ENCODE data around the gene GPR84. TPM values are rescaled to one million over a fixed set of nuclear protein-coding genes. Genes with fewer than 3 reads are reported as not detected.
A peak's percentile ranks its signal among the peaks of the same experiment; 100 is the strongest.

Gene GPR84
- total RNA-seq: 1 to 10 TPM; 1.6 to 2.5 TPM
- long read RNA-seq, donor 1: 0 reads
- long read RNA-seq, donor 2, partial matches to known transcripts: 0 of 4 reads
- long read RNA-seq, donor 2, other reads (novel, unspliced or antisense): 0 of 4 reads

DNA sequence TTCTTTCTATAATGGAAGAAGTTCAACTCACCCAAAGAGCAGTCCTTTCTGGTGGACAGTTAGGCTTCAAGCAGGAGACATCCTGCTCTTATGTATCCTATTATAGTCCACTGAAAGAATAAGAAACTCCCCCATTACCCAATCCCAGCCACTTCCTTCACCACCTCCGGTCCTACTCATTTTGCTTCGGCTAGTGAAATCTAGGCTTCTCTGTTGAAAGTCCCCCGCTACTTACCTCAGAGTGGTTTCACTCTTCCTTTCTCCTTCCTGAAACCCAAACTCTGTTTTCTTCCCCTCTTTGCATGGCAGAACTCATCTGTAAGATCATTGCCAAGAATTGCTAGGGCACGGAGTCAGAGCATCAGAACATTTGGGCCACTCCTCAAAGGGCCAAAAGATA is at the start of gene GPR84:
GPR84 (minus strand) TSS at position 74 of the 400 bp plus-strand sequence. CDS start 635 bp downstream, outside the sequence.
- intact Hi-C loops (cut with DNase I): loop anchor here (10.0 kb wide), 3 partner anchors 70 to 140 kb away; no protein-coding TSS in a partner anchor

DNA sequence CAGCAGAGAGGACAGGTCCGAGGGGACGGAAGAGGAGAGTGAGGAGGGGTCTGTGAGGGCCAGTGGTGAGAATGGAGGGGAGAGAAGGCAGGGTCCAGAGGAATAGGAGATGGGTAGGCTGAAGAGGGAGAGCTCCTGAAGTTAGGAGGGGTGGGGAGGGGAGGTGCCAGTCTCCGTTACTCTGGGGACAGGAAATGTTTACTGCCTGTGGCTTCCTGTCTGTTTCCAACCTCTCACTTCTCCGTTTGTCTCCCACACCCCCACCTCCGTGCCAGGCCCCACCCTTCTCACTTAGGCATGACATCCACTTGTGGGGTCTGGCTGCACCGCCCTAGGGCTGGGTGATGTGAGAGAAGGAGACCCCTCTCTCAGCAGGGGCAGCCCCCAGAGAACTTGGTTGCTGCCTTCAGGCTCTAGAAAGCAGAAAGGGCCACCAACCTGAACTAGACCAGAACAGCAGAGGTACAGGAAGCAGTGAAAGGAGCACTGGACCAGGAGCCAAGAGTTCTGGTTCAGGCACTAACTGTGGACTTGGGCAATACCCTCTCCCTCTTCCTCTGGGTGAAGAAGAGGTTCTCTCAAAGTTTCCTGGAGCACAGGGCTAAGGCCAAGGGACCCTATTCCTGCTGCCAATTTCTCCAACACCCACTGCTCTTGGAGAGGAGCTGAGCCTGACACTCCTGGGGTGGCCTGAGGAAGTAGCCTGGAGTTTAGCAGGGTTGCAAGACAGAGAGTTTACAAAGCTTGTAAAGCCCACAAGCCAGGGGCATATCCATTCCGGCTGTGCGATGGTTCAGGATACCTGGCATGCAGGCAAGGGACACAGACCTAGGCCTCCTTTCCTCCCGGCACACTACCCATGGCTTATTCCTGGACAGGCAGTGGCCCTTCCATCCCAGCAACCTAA is 49.3 kb upstream of the GPR84 start:
- intact Hi-C loops (cut with DNase I): no loop called here
- peak; percentile 88 for DNase-seq (ENCODE audit: low spot score)

More for the DNA sequence above, at the start of gene GPR84:
- no peak for DNase-seq (ENCODE audit: low spot score)

DNA sequence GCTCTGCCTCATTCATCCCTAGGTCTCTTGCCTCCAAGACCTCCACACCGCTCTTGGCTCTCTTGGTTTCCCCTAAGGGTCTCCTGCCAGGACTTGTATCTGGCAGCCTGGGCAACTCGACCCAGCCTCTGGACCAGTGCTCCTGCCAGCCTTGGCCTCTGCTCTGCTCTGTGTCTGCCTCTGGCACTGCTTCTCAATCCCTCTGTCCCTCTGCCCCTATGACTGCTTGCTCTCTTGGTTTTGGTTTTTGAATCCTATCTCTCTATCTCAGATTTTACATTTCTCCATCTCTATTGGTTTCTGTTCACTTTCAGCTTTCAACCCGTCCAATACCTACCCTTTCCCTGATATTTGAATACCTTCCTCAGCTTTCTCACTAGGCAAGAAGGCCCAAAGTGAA is 48.5 kb upstream of the GPR84 start:
- DNase-seq (ENCODE audit: low spot score): peak; percentile 51
- intact Hi-C loops (cut with DNase I): no loop called here

DNA sequence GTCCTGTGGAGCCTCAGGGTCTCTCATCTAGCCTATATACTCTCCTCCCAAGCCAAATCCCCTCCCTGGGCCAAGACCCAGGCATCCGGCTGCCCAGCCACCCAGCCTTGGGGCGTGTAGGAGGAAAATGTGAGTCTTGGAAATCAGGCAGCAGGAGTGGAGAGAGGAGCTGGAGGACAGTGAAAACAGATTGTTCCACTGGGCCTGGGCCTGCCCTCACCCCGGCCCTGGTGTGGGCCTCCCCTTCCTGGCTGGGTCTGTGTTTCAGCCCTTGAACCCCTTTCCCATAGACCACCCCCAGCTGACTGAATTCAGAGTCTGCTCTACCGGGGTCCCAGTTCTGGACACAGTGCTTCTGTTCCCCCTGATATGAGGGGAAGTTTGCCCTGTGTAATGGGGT is 48.1 kb upstream of the GPR84 start:
- DNase-seq (ENCODE audit: low spot score): peak; percentile 76
- intact Hi-C loops (cut with DNase I): no loop called here

DNA sequence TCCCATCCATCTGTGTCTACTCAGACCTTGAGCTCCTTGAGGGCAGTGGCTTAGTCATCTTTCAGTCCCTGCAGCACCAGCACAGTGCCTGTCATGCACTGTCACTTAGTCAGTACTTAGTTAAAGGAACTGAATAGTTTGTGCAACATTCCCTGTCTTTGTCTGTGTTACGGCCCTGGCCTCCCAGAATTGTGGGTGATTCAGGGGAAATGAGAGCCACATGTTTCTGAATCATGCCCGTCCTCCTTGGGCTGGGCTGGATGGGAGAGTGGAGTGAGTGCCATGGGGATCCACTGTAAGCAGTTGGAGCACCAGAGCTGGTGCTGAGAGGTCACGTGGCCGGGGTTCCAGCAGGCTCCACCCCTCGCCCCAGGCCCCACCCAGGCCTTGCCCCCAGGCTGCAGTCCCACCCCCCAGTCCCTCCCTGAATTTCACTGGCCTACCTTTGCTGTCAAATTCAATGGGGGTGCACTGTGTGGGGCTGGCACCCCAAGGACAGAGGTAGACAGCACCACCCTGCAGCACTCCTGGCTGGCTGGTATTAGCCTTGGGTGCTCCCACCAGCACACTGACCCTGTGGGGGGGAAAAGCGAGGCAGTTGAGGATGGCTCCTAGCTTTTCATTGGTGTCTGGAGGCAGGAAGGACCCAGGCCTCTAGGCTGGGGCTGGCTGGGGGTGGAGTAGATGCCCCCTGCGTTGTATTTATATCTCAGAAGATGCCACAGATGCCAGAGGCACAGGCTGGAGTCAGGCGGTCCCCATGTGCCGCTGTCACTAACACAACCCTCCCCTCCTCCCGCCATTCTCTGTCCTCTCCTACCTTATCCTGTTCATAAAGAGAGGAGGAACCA is 47.3 kb upstream of the GPR84 start:
- intact Hi-C loops (cut with DNase I): no loop called here
- peak; percentile 94 for DNase-seq (ENCODE audit: low spot score)

DNA sequence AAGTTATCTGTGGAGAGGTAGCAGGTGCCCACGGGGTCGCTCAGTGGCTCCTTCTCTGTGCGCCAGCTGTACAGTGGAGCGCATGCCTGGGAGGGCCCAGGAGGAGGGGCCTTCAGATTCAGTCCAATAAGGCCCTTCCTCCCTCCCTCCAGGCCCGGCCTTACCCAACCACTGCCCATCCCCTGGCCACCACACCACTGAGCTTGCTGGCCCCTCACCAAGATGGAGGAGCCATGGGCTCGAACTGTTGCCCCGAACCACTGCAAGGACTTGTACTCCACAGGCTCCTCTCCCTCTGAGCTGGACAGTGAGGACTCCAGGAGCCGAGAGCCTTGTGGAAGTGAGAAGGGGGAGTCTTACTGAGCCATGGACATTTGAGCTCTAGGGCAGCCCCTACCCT is 45.0 kb upstream of the GPR84 start:
- intact Hi-C loops (cut with DNase I): no loop called here
- DNase-seq (ENCODE audit: low spot score): no peak

DNA sequence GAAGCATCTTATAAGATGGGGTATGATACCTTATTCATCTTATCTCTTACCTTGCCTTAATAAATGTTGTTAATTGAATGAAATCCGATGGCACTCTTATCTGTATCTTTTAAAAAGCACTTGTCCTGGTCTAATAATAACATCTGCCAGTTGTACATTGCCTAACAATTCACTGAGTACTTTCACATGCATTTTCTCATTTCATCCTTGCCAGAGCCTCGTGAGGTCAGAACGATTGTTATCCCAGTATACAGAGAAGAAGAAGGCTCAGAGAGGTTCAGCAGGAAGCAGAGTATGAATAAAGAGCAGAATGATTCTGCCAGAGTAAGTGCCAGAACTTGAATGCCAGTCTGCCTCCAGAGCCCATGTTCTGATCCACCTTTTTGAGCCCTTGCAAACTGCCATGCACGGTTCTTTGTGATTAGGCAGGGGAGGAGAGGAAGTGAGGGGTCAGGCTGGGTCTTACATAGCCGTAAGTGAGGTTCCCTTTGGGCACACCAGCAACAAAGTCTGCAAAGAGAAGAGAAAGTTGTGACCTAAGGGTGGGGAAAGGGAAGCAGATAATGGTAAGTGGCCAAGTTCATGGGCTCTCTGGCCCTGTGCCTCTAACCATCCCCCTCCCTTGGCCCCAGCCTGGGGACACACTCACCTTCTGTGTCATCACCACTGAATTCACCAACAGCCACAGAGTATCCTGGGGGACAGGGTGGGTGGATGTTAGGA is 43.1 kb upstream of the GPR84 start:
- no peak for DNase-seq (ENCODE audit: low spot score)
- intact Hi-C loops (cut with DNase I): no loop called here

DNA sequence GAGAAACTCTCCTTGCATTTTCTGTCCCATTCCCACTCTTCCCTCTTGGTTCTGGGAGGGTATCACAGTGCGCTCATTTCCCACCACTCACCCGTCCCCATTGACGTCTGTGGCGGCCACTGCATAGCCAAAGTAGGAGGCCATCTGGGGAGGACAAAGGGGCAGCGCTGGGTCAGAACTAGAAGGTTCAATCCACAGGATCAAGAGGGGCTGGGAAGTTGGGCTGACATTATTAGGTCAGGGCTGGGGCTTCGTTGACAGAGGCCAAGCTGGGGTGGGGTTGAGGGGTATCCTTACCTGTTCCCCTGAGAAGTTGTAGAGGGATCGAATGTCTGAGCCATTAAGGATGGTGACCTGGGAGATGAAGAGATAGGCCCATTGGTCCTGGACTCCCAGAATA is 41.3 kb upstream of the GPR84 start:
- intact Hi-C loops (cut with DNase I): no loop called here
- DNase-seq (ENCODE audit: low spot score): no peak

DNA sequence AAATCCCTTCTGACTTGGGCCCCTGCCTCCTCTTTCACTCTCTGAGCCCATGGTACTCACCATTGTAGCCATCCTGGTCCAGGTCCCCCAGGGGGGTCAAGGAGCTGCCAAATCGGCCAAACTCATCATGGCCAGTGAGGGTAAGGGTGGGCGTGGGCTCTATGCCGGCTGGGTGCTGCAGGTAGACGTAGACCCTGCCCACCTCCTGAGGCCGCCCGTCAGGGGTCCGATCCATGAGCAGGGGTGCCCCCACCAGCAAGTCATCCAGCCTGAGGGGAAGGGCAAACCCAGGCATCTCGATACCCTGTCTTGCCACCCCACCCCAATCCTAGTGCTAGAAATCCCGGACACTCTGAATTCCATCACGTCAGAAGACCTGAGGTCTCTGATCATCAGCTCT is 40.8 kb upstream of the GPR84 start:
- intact Hi-C loops (cut with DNase I): no loop called here
- no peak for DNase-seq (ENCODE audit: low spot score)

DNA sequence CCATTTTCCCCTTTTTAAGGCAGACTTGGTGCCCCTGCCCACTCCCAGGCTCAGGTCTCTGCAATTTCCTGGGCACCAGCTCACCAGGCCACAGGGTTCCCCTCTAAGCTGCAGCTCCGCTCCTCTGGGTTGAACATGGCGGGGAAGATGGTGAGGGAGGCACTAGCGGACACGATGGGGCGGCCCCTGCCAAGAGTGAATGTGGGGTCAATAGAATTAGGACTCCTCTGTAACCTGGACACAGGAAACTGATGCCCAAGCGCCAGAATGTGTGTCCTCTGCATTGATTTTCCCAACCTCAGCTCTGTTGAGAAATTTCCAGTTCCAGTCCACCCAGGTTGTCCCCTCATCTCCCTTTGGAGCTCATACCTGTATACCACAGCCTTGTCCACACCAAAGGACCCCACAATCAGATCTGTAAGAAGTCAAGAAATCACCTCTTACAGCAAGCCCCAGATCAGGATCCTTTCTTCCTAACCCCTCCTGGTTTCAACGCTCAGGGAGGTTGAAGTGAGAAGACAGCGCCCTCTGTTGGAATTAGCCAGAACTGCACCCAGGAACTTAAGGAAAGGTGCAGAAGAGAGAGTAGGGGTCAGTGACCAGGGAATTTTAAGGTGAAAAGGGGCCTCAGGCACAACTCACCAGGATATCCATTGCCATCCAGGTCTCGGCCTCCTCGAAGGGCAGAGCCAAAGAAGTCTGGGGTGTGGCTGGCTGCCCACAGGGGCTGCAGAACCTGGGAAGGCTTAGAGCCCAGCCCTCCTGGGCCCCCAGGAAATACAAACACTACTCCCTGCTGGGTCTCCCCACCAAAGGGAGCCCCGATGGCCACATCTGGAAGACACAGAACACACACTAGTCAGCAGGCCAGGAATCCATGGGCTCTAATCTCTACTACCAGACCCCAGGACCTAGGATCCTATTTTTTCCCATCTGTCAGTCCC is 40.0 kb upstream of the GPR84 start:
- no peak for DNase-seq (ENCODE audit: low spot score)

DNA sequence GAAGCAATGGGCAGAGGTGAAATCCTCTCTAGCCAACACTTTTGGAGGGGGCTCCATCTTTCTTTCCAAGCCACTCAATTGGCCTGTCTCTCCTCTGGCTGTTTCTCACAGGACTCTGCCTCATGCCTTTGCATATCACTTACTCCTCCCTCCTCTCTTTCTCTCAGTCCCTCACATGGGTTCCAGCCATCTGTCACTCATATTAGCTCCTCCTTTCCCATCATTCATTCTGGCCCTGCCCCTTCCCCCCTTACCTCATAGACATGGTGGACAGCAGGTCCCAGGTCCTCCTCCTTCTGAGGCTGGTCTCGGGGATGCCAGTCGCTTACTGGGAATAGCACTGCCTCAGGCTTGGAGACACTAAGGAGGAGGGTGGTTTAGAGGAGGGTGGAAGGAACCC is 36.8 kb upstream of the GPR84 start:
- intact Hi-C loops (cut with DNase I): loop anchor here in 1 of 2 donors (5.0 kb wide), 1 partner anchor 36 kb away; no protein-coding TSS in a partner anchor
- no peak for DNase-seq (ENCODE audit: low spot score)

More for the DNA sequence above, 40.0 kb upstream of the GPR84 start:
- intact Hi-C loops (cut with DNase I): loop anchor here in 1 of 2 donors (5.0 kb wide), 1 partner anchor 33 kb away; no protein-coding TSS in a partner anchor

DNA sequence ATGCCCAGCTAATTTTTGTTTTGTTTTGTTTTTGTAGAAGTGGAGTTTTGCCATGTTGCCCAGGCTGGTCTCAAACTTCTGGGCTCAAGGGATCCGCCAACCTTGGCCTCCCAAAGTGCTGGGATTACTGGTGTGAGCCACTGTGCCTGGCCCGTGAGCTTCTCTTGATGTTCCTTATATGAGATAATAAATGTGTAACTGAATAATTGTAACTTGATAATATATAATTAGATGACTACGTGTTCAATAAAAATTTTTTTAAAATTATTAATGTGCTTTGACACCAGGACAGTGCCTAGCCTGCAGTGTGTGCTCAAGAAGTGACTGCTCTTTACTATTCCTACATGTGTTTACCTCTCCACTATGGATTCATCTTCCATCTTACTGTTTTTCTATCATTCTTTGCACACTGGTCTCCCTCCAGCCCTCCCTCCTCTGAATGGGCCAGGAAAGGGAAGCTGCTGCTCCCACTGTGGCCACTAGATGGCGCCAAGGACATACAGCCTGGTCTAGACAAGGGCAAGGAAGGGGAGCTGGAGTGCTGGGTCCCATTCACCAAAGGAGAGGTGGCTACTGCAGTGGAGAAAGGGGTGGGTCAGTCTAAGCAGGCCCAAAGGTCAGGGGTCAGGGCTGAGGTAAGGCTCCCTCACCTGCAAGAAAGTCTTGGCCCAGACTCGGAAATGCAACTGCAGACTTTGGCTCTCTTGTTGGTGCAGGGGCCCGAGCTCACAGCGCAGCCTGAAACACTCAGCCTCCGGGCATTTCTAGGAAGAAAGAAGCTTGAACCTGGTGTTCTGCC is 34.9 kb upstream of the GPR84 start:
- intact Hi-C loops (cut with DNase I): loop anchor here in 1 of 2 donors (5.0 kb wide), 1 partner anchor 38 kb away; no protein-coding TSS in a partner anchor
- peak; percentile 95 for DNase-seq (ENCODE audit: low spot score)

DNA sequence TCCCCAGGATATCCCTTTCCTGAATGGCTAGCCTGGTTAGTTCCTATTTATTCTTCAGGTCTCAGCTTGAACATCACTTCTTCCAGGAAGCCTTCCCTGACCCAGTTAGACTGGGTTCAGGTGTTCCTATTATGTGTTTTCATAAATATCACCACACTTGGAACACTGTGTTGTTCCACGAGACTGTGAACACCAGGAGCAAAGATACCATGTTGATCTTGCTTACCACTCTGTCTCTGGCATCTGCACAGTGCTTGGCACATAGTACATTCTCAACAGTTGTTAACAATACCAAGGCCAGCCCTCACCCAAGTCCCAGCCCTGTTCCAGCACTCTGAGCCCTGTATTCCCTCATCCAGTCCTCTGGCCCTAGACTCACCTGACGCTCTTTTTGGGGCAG is 33.9 kb upstream of the GPR84 start:
- intact Hi-C loops (cut with DNase I): loop anchor here in 1 of 2 donors (5.0 kb wide), 1 partner anchor 39 kb away; no protein-coding TSS in a partner anchor
- DNase-seq (ENCODE audit: low spot score): no peak

DNA sequence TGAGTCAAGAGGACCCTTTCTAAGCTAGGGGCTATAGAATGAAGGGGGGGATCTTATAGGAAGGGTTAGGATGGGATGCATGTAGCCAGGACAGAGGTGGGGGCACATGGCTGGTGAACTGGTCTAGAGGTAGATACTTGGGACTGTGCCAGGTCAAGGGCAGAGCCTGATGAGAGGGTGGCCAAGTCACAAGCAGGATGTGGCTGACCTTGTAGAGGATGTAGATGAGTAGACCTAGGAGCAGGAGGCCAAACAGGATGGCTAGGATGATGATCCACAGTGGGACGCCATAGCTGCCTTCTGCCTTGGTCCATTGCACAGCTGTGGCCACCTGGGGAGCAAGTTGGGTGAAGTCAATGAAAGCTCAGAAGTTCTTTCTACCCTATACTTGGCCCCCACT is 32.9 kb upstream of the GPR84 start:
- intact Hi-C loops (cut with DNase I): loop anchor here in 1 of 2 donors (5.0 kb wide), 1 partner anchor 40 kb away; no protein-coding TSS in a partner anchor
- DNase-seq (ENCODE audit: low spot score): no peak

DNA sequence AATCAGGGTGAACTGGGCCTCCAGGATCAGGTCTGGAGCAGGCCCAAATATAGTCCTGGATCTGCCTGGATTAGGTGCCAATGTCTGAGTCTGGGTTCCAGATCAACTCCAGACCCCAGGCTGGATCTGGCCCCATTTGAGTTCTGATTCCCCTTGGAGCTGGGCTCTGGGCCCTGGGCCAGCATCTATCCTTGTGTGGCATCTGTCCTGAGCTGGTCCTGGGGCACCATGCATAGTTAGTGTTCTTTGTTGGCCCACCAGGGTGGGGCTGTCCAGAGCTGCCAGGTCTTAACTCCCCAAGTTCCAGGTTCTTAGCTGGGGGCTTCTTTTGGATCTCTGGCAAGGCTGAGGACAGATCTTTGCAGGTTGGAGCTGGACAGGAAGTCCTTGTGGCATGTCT is 31.3 kb upstream of the GPR84 start:
- DNase-seq (ENCODE audit: low spot score): no peak
- intact Hi-C loops (cut with DNase I): loop anchor here in 1 of 2 donors (5.0 kb wide), 1 partner anchor 42 kb away; no protein-coding TSS in a partner anchor

DNA sequence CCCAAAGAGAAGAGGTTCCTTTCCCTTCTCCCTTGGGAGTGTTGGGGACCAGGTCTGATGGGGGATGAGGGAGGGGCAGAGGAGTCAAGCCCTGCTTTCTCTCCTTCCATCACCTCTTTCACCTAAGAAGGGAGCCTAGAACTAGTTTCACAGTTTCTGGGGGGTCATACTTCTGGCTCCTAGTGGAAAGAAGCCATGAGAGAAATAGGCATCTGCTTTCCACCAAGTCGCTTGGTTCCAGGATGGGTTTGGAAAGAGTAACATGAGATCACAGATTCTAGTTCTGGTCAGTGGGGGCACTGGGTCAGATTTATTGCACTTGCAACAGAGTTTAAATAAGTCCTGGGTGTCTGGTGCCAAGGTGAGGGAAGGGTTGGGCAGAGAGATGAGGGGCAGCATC is 30.7 kb upstream of the GPR84 start:
- DNase-seq (ENCODE audit: low spot score): no peak
- intact Hi-C loops (cut with DNase I): loop anchor here in 1 of 2 donors (5.0 kb wide), 1 partner anchor 42 kb away; no protein-coding TSS in a partner anchor

DNA sequence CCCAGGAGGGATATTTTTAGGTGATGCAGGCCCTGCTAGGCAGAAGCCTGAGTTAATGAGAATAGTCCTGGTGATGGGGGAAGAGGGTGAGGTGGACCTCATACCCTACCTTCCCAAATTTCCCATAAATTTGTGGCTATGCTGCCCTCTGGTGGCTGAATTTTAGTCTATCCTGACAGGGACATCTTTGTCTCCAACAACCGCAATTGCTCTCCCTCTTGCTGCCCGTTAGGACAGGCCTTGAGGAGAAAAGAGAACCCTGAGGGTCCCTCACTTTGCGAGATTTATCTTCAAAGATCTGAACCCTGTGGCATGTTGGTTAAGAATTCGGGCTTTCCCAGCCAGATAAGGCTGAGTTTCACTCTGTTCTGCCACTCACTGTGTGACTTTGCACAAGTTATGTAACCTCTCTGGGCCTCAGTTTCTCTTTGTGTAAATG is 30.0 kb upstream of the GPR84 start:
- no peak for DNase-seq (ENCODE audit: low spot score)
- intact Hi-C loops (cut with DNase I): no loop called here

All from posterior vena cava (tissue), 2 donors.